ENCODE measurements around the gene MRPS33. TPM values are rescaled to one million over a fixed set of nuclear protein-coding genes. Genes with fewer than 3 reads are reported as not detected.
A peak's percentile ranks its signal among the peaks of the same experiment; 100 is the strongest.

The MRPS33 gene
- total RNA-seq, 1 donor = 20.7 TPM

- no peak for TF ChIP-seq CTCF (IDR thresholded peaks at IDR 0.05; ENCODE audit: insufficient read depth, low read depth, low read length)
- no peak overlapping the region for H3K4me3 ChIP-seq (ENCODE audit: low read depth, low read length)
- DNase-seq (ENCODE audit: low read depth) = no peak
Observed at GRCh38 chr7:141024668-141025067, 9.9 kb upstream of the MRPS33 start.

- no peak for DNase-seq (ENCODE audit: low read depth)
Observed at GRCh38 chr7:141023295-141023694, 8.5 kb upstream of the MRPS33 start.

GRCh38 chr7:141017555-141017954 is 2.8 kb upstream of the MRPS33 start:
- TF ChIP-seq CTCF (IDR thresholded peaks at IDR 0.05; ENCODE audit: insufficient read depth, low read depth, low read length) = no peak

More at GRCh38 chr7:141023295-141023694, 8.5 kb upstream of the MRPS33 start:
- no peak for TF ChIP-seq CTCF (IDR thresholded peaks at IDR 0.05; ENCODE audit: insufficient read depth, low read depth, low read length)
- no peak overlapping the region for H3K4me3 ChIP-seq (ENCODE audit: low read depth, low read length)

GRCh38 chr7:141016349-141016748 is 1.6 kb upstream of the MRPS33 start:
- no peak for TF ChIP-seq CTCF (IDR thresholded peaks at IDR 0.05; ENCODE audit: insufficient read depth, low read depth, low read length)
- no peak for DNase-seq (ENCODE audit: low read depth)
- no peak overlapping the region for H3K4me3 ChIP-seq (ENCODE audit: low read depth, low read length)

More at GRCh38 chr7:141017555-141017954, 2.8 kb upstream of the MRPS33 start:
- no peak for DNase-seq (ENCODE audit: low read depth)
- no peak overlapping the region for H3K4me3 ChIP-seq (ENCODE audit: low read depth, low read length)

GRCh38 chr7:141014125-141014523 is 628 bp downstream of the MRPS33 start:
- peak; percentile 4 for DNase-seq (ENCODE audit: low read depth)
- H3K4me3 ChIP-seq (ENCODE audit: low read depth, low read length) = peak overlapping the region; percentile 84

GRCh38 chr7:141013345-141013715 is 1.4 kb downstream of the MRPS33 start:
- DNase-seq (ENCODE audit: low read depth) = no peak
- no peak for TF ChIP-seq CTCF (IDR thresholded peaks at IDR 0.05; ENCODE audit: insufficient read depth, low read depth, low read length)
- H3K4me3 ChIP-seq (ENCODE audit: low read depth, low read length) = no peak overlapping the region

More at GRCh38 chr7:141014125-141014523, 628 bp downstream of the MRPS33 start:
- TF ChIP-seq CTCF (IDR thresholded peaks at IDR 0.05; ENCODE audit: insufficient read depth, low read depth, low read length) = no peak

- H3K4me3 ChIP-seq (ENCODE audit: low read depth, low read length) = no peak overlapping the region
- DNase-seq (ENCODE audit: low read depth) = no peak
- TF ChIP-seq CTCF (IDR thresholded peaks at IDR 0.05; ENCODE audit: insufficient read depth, low read depth, low read length) = no peak
Observed at GRCh38 chr7:141012696-141013344, 1.9 kb downstream of the MRPS33 start.

Measured in fibroblast of villous mesenchyme (primary cell).